DND-41 (cell line): ENCODE results near the gene TRIM5.

ENCODE experiments used
- EZH2 ChIP-seq: IDR thresholded peaks from 3 replicates; pipeline ENCODE4 v1.6.1; 2012; ENCODE audit warnings: borderline replicate concordance, low read depth, mild to moderate bottlenecking, moderate library complexity, low read length, inconsistent platforms; ENCODE audit not compliant: severe bottlenecking
- TF ChIP-seq, protein P1 (sequence below): IDR thresholded peaks from 2 replicates; pipeline ENCODE4 v1.5.1; 2012; ENCODE audit warnings: borderline replicate concordance, low read length, moderate library complexity, mild to moderate bottlenecking; ENCODE audit not compliant: poor library complexity, severe bottlenecking; ENCODE audit errors: extremely low read depth

DNA sequence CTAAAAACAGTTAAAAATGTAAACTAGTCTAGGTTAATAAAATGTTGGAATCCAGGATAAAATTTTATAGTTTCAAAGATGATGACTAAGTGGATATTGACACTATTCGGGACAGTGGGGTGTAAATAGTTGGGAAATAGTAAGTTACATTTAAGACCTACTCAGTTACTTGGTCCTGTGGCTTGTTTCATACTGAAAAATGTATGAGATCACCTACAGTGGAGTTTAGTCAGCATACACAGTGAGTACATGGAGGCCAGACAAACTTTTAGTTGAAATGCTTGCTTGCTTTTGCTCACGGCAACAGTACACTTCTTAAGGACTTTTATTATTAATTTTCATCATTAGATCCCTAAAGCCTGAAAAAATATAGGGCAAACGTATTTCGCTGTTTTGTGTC, 20.8 kb upstream of the TRIM5 start:
- TF ChIP-seq, protein P1, sequence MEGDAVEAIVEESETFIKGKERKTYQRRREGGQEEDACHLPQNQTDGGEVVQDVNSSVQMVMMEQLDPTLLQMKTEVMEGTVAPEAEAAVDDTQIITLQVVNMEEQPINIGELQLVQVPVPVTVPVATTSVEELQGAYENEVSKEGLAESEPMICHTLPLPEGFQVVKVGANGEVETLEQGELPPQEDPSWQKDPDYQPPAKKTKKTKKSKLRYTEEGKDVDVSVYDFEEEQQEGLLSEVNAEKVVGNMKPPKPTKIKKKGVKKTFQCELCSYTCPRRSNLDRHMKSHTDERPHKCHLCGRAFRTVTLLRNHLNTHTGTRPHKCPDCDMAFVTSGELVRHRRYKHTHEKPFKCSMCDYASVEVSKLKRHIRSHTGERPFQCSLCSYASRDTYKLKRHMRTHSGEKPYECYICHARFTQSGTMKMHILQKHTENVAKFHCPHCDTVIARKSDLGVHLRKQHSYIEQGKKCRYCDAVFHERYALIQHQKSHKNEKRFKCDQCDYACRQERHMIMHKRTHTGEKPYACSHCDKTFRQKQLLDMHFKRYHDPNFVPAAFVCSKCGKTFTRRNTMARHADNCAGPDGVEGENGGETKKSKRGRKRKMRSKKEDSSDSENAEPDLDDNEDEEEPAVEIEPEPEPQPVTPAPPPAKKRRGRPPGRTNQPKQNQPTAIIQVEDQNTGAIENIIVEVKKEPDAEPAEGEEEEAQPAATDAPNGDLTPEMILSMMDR = no peak
- no peak for TF ChIP-seq EZH2
